GM18520 (cell line): ENCODE data around the gene OSM.

ENCODE experiments used
- ATAC-seq: cut with Tn5 transposase; IDR thresholded peaks from one replicate; pipeline ENCODE4 v1.9.1; 2021; ENCODE audit not compliant: unreplicated experiment

The OSM gene

GRCh38 chr22:30265131-30265720, 1.4 kb downstream of the OSM start:
- ATAC-seq, result no peak

- ATAC-seq, result no peak
Observed at GRCh38 chr22:30263883-30264282, 2.8 kb downstream of the OSM start.

- no peak for ATAC-seq
Observed at GRCh38 chr22:30262917-30263741, 3.5 kb downstream of the OSM start.

GRCh38 chr22:30262112-30262511, 4.5 kb downstream of the OSM start:
- ATAC-seq, result no peak

GRCh38 chr22:30261134-30261533, 5.5 kb downstream of the OSM start:
- ATAC-seq, result no peak

GRCh38 chr22:30260682-30261081, 6.0 kb downstream of the OSM start:
- no peak for ATAC-seq

GRCh38 chr22:30260276-30260675, 6.4 kb downstream of the OSM start:
- ATAC-seq, result no peak

- no peak for ATAC-seq
Observed at GRCh38 chr22:30254314-30254713, 12.3 kb downstream of the OSM start.

- ATAC-seq, result no peak
Observed at GRCh38 chr22:30253205-30253852, 13.3 kb downstream of the OSM start.

- no peak for ATAC-seq
Observed at GRCh38 chr22:30252411-30253204, 14.0 kb downstream of the OSM start.

GRCh38 chr22:30251711-30252110, 14.9 kb downstream of the OSM start:
- ATAC-seq, result no peak

- no peak for ATAC-seq
Observed at GRCh38 chr22:30250661-30251267, 15.9 kb downstream of the OSM start.

GRCh38 chr22:30250039-30250565, 16.5 kb downstream of the OSM start:
- ATAC-seq, result no peak

- ATAC-seq, result no peak
Observed at GRCh38 chr22:30249049-30250038, 17.3 kb downstream of the OSM start.

GRCh38 chr22:30248484-30248883, 18.2 kb downstream of the OSM start:
- no peak for ATAC-seq

GRCh38 chr22:30247974-30248373, 18.7 kb downstream of the OSM start:
- ATAC-seq, result no peak

GRCh38 chr22:30247561-30247960, 19.1 kb downstream of the OSM start:
- no peak for ATAC-seq

GRCh38 chr22:30246814-30247376, 19.8 kb downstream of the OSM start:
- no peak for ATAC-seq
